ENCODE data around the gene KDM8. TPM values are rescaled to one million over a fixed set of nuclear protein-coding genes. Genes with fewer than 3 reads are reported as not detected.

Gene KDM8
- total and polyA plus RNA-seq, 12 donors: 3.4 to 14.6 (median 8.5) TPM

- Histone ChIP-seq H3K27ac (peak overlapping the region in 2 of 5 donors; percentile 6 to 71), H3K4me1 (replicated peaks in 1 of 2) (no peaks in the 10 kb centered on the region), H3K36me3 (replicated peaks in 1 of 2) (peaks cover 0 to 4% of the 10 kb centered on the region in 2 donors), H3K9me3 (replicated peaks in 1 of 3) (no peaks in the 10 kb centered on the region), H3K4me3 (no peak overlapping the region), H3K27me3 (no peaks in the 10 kb centered on the region)
- DNase-seq: peak in 4 of 7 donors; percentile 41 to 73 (median 51)
- TF ChIP-seq POLR2A (IDR thresholded peaks at IDR 0.05): no peak
- intact Hi-C loops (cut with DNase I): loop anchor here in 1 of 2 donors (10.0 kb wide), 1 partner anchor 242 kb away; no protein-coding TSS in a partner anchor
- 48 to 58% (median 54%) methylated on average over 16 to 30 of the region's 30 CpGs for WGBS, 4 donors
Measured at GRCh38 chr16:27222249-27223225, 19.2 kb downstream of the KDM8 start.

GRCh38 chr16:27223226-27223610 is 19.9 kb downstream of the KDM8 start:
- Histone ChIP-seq H3K27ac (peak overlapping the region in 1 of 5 donors; percentile 31), H3K4me1 (replicated peaks in 1 of 2) (no peaks in the 10 kb centered on the region), H3K36me3 (replicated peaks in 1 of 2) (peaks cover 0 to 4% of the 10 kb centered on the region in 2 donors), H3K4me3 (no peak overlapping the region), H3K9me3 (replicated peaks in 1 of 3) (no peaks in the 10 kb centered on the region), H3K27me3 (no peaks in the 10 kb centered on the region)
- TF ChIP-seq CTCF (IDR thresholded peaks at IDR 0.05): no peak
- TF ChIP-seq POLR2A (IDR thresholded peaks at IDR 0.05): no peak
- intact Hi-C loops (cut with DNase I): loop anchor here in 1 of 2 donors (10.0 kb wide), 1 partner anchor 242 kb away; no protein-coding TSS in a partner anchor
- no peak for DNase-seq
- WGBS, 4 donors: 76 to 86% (median 78%) methylated on average over 1 to 8 of the region's 8 CpGs

- Histone ChIP-seq H3K4me3 (no peak overlapping the region), H3K9me3 (replicated peaks in 1 of 3) (no peaks in the 10 kb centered on the region), H3K4me1 (replicated peaks in 1 of 2) (no peaks in the 10 kb centered on the region), H3K27me3 (no peaks in the 10 kb centered on the region), H3K27ac (peak overlapping the region in 1 of 5 donors; percentile 31), H3K36me3 (replicated peaks in 1 of 2) (peaks cover 0 to 4% of the 10 kb centered on the region in 2 donors)
- intact Hi-C loops (cut with DNase I): loop anchor here in 1 of 2 donors (10.0 kb wide), 1 partner anchor 241 kb away; no protein-coding TSS in a partner anchor
- 86 to 97% (median 88%) methylated on average over 5 to 6 of the region's 6 CpGs for WGBS, 4 donors
- DNase-seq: no peak
- TF ChIP-seq CTCF (IDR thresholded peaks at IDR 0.05): no peak
Measured at GRCh38 chr16:27223701-27224100, 20.4 kb downstream of the KDM8 start.

GRCh38 chr16:27224271-27224737 is 21.0 kb downstream of the KDM8 start:
- 76 to 91% (median 89%) methylated on average over 8 to 14 of the region's 14 CpGs for WGBS, 4 donors
- DNase-seq: no peak
- peaks cover 0 to 4% of the 10 kb centered on the region in 2 donors for H3K36me3 ChIP-seq (replicated peaks in 1 of 2)

More at GRCh38 chr16:27224271-27224737, 21.0 kb downstream of the KDM8 start:
- Histone ChIP-seq H3K4me3 (no peak overlapping the region), H3K27ac (peak overlapping the region in 1 of 5 donors; percentile 29), H3K27me3 (no peaks in the 10 kb centered on the region), H3K4me1 (replicated peaks in 1 of 2) (no peaks in the 10 kb centered on the region), H3K9me3 (replicated peaks in 1 of 3) (no peaks in the 10 kb centered on the region)
- intact Hi-C loops (cut with DNase I): loop anchor here in 1 of 2 donors (10.0 kb wide), 1 partner anchor 240 kb away; no protein-coding TSS in a partner anchor
- no peak for TF ChIP-seq POLR2A (IDR thresholded peaks at IDR 0.05)
- no peak for TF ChIP-seq CTCF (IDR thresholded peaks at IDR 0.05)

Data from adrenal gland (tissue), 12 donors.